ENCODE data around the gene ASPRV1.

GRCh38 chr2:69952336-69953115 is 8.9 kb downstream of the ASPRV1 start:
- TF ChIP-seq, protein P1, sequence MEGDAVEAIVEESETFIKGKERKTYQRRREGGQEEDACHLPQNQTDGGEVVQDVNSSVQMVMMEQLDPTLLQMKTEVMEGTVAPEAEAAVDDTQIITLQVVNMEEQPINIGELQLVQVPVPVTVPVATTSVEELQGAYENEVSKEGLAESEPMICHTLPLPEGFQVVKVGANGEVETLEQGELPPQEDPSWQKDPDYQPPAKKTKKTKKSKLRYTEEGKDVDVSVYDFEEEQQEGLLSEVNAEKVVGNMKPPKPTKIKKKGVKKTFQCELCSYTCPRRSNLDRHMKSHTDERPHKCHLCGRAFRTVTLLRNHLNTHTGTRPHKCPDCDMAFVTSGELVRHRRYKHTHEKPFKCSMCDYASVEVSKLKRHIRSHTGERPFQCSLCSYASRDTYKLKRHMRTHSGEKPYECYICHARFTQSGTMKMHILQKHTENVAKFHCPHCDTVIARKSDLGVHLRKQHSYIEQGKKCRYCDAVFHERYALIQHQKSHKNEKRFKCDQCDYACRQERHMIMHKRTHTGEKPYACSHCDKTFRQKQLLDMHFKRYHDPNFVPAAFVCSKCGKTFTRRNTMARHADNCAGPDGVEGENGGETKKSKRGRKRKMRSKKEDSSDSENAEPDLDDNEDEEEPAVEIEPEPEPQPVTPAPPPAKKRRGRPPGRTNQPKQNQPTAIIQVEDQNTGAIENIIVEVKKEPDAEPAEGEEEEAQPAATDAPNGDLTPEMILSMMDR (IDR thresholded peaks at IDR 0.05), result no peak
- no peak for TF ChIP-seq POLR2A (IDR thresholded peaks at IDR 0.05)

Measured in testis (tissue), 2 donors.